NCI-H2107 (cell line): ENCODE results near the gene GSS.
"Not testable (repeated sequence)": the region's sequence is repeated elsewhere in the genome, so short reads cannot be mapped to it uniquely, and the experiment has no call there.

Experiments
- DNase-seq: peaks from one replicate; lab custom pipeline; 2025; lab: John Stamatoyannopoulos, UW

GSS gene

DNA sequence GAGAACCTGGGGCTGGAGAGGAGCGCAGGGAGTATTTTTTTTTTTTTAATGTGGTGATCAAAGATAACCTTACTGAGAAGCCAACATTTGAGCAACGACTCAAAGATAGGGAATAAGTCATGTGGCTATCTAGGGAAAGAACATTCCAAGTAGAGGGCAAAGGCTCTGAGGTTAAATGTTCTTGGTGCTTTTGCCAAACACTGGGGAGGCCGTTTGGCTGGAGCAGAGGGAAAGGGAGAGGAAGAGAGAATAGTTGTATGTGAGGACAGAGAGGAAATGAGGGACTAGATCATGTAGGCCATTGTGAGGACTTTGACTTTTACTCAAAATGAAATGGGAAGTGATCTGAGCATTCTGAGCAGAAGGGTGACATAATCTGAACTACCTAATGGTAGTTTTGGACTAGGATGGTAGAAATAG, 51.4 kb downstream of the GSS start:
- no peak for DNase-seq

GRCh38 chr20:34898731-34899130, 56.9 kb downstream of the GSS start:
- DNase-seq, result not testable (repeated sequence)

DNA sequence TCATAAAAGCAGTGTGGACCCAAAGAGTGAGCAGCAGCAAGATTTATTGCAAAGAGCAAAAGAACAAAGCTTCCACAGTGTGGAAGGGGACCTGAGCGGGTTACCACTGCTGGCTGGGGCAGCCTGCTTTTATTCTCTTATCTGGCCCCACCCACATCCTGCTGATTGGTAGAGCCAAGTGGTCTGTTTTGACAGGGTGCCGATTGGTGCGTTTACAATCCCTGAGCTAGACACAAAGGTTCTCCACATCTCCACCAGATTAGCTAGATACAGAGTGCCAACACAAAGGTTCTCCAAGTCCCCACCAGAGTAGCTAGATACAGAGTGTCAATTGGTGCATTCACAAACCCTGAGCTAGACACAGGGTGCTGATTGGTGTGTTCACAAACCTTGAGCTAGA, 57.5 kb downstream of the GSS start:
- not testable (repeated sequence) for DNase-seq

- DNase-seq, result no peak
Measured at GRCh38 chr20:34896086-34896621, 59.5 kb downstream of the GSS start.

GRCh38 chr20:34895465-34895864, 60.1 kb downstream of the GSS start:
- DNase-seq, result no peak

GRCh38 chr20:34894723-34895122, 60.9 kb downstream of the GSS start:
- DNase-seq, result no peak

GRCh38 chr20:34892671-34893070, 62.9 kb downstream of the GSS start:
- no peak for DNase-seq

GRCh38 chr20:34891166-34892062, 64.2 kb downstream of the GSS start:
- DNase-seq, result no peak

GRCh38 chr20:34888468-34888867, 67.1 kb downstream of the GSS start:
- no peak for DNase-seq

GRCh38 chr20:34887023-34887422, 68.6 kb downstream of the GSS start:
- no peak for DNase-seq

DNA sequence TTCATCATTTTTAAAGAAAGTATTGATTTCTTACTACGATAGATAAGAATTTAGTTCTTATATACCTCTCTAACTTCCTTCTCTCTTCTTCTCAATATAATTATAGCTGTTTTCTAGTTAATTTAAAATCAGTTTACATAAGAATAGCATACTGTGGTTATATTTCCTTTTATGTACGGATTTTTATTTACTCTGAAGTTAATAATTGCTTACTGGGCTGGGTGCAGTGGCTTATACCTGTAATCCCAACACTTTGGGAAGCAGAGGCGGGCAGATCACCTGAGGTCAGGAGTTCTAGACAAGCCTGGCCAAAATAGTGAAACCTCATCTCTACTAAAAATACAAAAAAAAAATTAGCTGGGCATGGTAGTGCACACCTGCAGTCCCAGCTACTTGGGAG, 69.5 kb downstream of the GSS start:
- no peak for DNase-seq

GRCh38 chr20:34884260-34884659, 71.3 kb downstream of the GSS start:
- DNase-seq, result no peak

GRCh38 chr20:34883809-34884208, 71.8 kb downstream of the GSS start:
- DNase-seq, result no peak

GRCh38 chr20:34883087-34883688, 72.4 kb downstream of the GSS start:
- DNase-seq, result no peak

GRCh38 chr20:34881689-34882088, 73.9 kb downstream of the GSS start:
- no peak for DNase-seq

GRCh38 chr20:34880971-34881370, 74.6 kb downstream of the GSS start:
- DNase-seq, result not testable (repeated sequence)

DNA sequence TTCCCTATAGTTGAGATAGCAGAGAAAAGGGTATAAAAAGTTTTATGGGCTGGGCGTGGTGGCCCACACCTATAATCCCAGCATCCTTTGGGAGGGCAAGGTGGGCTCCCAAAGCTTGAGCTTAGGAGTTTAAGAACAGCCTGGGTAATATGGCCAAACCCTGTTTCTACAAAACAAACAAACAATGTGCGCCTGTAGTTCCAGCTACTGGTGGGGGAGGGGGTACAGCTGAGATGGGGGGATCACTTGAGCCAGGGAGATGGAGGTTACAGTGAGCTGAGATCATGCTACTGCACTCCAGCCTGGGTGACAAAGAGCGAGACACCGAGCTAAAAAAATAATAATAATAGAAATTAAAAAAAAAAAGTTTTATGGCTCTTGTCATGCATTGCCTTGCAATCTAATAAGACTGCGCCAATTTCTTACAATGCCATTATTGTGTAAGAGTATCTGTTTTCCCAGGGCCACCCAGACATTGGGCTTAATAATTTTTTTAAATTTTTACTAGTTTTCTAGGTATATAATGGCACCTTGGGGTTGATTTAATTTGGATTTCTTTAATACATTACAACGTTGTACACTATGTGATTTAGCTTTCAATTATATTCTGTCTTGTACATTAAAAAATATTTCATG, 75.3 kb downstream of the GSS start:
- DNase-seq, result no peak
